NCI-H524 (cell line): ENCODE results near the gene RNF14.
"Not testable (repeated sequence)": the region's sequence is repeated elsewhere in the genome, so short reads cannot be mapped to it uniquely, and the experiment has no call there.

Experiments used
- DNase-seq, 2 experiments: peaks; one replicate each; lab custom pipeline; 2025; lab: John Stamatoyannopoulos, UW

RNF14 gene, protein sequence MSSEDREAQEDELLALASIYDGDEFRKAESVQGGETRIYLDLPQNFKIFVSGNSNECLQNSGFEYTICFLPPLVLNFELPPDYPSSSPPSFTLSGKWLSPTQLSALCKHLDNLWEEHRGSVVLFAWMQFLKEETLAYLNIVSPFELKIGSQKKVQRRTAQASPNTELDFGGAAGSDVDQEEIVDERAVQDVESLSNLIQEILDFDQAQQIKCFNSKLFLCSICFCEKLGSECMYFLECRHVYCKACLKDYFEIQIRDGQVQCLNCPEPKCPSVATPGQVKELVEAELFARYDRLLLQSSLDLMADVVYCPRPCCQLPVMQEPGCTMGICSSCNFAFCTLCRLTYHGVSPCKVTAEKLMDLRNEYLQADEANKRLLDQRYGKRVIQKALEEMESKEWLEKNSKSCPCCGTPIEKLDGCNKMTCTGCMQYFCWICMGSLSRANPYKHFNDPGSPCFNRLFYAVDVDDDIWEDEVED

DNA sequence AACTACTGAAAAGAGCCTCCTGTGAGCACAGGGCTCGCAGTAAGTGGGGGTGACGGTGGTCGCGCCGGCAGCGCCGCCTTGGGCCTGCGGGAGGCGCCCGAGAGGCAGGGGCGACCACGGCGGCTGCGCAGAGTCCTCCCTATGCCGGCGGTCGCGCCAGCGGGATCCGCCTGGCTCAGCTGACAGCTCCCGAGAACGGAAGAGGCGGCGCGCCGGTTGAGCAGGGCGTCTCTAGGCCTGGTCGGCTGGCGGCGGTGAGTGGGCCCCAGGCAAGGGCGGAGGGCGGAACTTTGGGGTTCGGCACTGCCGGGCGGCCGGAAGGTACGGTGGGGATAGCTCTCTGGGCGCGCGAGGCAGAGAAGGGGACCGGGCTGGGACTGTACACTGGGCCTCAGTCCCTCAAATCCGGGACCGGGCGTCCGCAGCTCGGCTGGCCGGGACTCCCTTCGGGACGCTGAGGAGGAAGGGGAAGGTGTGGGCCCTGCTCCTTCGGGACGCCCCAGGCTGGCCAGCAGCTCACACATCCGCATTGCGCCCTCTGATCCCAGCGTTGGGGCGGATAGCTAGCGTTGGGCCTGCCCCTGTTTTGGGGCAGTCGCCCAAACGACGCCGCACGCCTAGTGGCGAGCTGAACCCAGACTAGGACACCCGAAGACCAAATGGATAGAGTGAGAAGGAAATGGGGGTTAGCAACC, at the start of gene RNF14:
Gene RNF14 (plus strand): TSS at position 192 of the 695 bp plus-strand sequence. CDS start 4,484 bp downstream, outside the sequence.
- DNase-seq = peak; percentile 61 to 84

DNA sequence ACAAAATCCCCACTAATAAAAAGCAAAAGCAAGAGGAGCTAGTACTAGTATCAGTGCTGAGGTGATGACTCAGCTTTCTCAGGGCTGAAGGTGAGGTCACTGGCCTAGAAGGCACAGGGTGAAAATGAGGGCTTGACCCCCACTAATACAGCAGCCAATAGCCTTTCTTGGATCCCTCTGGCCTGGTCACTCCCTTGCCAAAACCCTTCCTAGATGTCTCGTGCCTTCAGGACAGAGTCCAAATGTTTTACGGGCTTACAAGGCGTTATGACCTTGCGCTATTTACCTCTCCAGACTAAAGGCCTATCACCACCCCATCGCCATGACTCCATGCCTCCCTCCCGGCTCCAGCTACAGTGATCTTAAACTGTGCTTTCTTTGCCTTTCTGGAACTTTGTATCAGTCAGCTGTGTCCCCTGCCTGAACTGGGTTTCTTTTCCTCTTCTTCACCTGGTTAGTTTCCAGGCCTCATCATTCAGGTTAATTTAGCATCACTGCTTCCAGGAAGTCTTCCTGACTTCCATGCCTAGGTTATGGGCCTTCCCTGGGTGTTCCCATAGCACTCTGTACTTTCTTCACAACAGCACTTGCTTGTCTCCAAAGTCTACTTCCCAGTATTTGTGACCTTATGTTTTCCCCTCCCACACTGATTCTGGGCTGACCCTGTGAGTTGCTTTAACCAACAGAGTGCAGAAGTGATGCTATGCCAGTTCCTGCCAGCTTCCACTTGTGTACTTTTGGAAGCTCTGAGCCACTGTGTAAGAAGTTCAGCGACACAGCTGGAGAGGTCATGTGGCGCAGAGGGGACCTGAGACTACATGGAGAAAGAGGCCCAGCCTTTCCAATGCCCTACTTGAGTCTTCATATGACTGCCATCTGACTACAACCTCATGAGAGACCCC, 49.4 kb upstream of the RNF14 start:
- no peak for DNase-seq

DNA sequence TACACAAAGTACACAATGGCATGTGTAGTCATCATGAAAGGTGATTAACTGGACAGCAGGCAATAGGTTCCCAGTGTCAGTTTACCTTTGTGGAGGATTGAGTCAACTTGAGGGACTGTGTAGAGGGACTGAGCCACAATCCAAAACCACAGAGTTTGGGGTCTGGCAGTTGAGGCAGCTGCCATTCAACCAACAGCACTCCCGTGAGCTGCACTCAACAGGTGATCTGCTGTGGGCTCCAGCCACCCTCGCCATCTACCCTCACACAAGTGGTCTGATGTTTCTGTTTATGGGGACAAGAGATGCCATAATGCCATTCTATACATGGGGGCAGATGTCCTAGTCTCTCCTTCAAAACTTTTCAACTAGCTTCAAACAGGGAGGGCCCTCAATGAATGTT, 48.1 kb upstream of the RNF14 start:
- no peak for DNase-seq

DNA sequence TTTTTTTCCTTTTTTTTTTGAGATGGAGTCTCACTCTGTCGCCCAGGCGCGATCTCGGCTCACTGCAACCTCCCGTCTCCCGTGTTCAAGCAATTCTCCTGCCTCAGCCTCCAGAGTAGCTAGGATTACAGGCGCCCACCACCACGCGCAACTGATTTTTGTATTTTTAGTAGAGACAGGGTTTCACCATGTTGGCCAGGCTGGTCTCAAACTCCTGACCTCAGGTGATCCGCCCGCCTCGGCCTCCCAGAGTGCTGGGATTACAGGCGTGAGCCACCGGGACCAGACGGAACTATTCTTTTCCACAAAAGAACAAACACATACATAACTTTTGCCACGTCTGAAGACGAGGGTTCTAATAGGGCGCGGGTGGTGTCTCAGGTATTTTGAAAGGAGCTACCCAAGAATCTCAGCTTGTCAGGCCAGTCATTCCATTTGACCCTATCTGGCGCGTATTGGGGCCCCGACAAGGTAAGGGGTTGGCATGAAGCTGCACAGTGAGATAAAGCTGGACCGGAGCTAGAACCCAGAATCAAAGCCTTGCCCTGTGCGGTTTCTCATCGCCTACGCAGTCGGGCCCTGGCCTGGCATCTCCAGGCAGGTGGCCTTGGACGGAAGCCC, 46.0 kb upstream of the RNF14 start:
- DNase-seq = not testable (repeated sequence)

DNA sequence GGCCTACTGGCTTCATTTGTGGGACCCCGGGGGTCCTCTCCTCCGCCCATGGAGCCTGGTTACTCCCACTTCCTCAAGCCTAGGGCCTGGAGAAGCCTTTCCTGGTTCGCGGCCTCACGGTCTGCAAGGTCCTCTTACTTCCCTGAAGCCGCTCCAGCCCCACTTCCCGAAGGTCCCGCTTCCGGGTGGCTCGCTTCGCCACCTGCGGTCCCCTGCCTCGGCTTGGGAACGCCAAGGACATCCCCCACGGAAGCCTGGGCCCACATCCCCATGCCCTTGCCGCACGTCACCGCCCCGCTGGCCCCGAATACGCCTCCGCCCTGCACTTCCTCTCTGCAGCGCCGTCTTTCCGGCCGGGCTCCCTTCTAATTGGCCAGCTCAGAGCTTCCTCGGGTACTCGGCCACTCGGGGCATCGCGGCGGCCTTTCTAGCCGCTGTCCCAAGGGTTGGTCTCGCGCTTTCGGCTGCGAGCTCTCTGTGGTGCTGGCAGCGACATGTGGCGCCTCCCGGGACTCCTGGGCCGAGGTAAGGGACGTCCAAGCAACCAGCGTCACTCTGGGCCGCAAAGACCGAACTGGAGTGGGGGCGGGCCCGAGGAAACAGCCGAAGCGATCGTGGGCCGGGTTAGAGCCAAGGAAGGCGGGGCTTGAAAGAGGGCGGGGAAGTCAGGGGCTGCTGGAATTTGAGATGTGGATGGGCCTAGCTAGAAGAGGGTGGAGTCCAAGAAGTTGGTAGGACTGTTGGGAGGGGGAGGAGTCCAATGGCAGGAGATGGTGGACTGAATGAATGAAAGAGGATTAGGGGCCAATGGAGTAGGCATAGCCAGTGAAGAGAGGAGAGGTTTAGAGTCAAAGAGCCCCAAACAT, 45.2 kb upstream of the RNF14 start, which contains the start of gene DELE1:
Gene DELE1 (plus strand): TSS at position 424 of the 866 bp plus-strand sequence. CDS start 71 bp downstream, at position 495.
- peak; percentile 86 to 96 for DNase-seq

DNA sequence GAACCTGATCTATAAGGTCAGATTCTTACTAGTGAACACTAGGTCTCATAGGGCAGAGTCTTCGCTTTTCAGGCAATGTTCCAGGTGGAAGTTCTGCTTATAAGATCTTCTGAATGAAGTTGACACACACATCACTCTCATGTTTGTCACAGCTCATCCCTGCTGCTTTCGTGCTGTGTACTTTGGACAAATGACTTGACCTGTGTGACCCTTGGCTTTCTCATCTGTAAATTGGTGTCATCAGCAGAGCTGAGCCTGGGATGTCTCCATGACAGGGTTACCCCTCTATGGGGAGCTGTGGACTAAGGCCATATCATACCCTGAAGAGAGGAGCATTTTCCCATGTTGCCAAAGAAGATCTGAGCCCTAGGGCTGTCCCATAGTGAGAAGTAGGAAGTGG, 42.5 kb upstream of the RNF14 start:
- no peak for DNase-seq

DNA sequence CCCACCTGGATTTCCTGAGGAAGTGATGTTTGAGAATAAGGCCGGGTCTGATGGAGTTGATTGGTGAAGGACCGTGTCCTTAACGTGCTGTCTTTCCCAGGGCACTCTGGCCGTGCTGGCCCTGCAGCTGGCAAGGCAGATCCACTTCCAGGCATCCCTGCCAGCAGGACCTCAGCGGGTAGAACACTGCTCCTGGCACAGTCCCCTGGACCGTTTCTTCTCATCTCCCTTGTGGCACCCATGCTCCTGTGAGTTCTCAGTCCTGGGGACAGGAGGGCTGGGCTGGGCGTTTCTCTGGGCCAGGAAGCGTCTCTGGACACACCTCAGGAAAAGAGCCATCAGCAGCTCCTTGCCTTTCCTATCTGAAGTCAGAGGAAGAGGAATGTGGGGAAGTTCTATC, 40.9 kb upstream of the RNF14 start:
- DNase-seq = no peak

DNA sequence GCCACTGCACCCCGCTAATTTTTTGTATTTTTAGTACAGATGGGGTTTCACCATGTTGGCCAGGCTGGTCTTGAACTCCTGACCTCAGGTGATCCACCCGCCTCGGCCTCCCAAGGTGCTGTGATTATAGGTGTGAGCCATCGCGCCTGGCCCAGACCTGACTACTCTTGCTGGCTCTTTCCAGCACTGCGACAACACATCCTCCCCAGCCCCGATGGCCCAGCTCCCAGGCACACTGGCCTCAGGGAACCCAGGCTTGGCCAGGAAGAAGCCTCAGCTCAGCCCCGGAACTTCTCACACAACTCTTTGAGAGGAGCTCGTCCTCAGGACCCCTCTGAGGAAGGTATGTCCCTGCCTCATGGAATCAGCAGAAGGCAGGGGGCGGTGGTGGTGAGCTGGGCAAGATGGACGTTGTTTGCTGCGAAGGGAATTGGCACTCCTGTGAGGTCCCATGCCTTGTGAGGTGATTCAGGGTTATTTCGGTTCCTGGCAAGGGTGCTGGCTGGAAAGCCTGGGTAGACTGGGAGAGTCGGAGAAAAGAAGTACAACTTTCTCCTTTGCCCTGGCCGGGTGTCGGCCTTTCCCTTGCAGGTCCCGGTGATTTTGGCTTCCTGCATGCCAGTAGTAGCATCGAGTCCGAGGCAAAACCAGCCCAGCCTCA, 39.4 kb upstream of the RNF14 start:
- no peak for DNase-seq

DNA sequence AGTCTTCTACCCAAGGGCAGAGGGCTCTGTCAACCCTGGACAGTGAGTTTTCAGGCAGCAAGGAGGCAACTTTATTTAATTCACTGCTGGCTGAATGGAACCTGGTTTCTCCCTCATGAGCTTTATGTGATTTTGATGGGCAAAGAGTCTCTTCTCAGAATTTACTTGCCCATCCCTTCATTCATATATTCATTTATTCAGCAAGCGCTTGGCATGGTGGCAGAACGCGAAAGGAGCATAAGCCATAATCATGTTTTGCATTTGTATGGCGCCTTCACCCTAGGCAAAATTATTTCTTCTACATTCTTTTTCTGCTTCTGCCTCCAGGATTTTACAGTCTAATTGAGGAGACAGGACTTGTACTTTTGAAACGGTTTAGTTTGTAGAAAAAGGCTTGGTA, 37.2 kb upstream of the RNF14 start:
- DNase-seq = no peak

DNA sequence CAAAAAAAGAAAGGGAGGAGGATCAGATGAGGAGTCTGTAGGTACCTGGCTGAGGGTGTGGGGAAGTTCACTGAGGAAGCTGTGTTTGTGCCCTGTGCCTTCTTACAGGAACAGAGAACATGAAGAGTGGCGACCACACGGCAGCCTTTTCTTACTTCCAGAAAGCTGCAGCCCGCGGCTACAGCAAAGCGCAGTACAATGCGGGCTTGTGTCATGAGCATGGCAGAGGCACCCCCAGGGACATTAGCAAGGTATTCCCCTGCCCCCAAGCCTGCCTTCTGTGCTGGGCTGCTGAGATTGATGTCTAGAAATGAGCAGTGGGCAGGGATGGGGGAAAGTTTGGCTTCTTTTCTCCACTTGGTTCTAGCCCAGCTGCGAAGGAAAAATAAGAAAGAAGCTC, 35.8 kb upstream of the RNF14 start:
- DNase-seq = no peak

DNA sequence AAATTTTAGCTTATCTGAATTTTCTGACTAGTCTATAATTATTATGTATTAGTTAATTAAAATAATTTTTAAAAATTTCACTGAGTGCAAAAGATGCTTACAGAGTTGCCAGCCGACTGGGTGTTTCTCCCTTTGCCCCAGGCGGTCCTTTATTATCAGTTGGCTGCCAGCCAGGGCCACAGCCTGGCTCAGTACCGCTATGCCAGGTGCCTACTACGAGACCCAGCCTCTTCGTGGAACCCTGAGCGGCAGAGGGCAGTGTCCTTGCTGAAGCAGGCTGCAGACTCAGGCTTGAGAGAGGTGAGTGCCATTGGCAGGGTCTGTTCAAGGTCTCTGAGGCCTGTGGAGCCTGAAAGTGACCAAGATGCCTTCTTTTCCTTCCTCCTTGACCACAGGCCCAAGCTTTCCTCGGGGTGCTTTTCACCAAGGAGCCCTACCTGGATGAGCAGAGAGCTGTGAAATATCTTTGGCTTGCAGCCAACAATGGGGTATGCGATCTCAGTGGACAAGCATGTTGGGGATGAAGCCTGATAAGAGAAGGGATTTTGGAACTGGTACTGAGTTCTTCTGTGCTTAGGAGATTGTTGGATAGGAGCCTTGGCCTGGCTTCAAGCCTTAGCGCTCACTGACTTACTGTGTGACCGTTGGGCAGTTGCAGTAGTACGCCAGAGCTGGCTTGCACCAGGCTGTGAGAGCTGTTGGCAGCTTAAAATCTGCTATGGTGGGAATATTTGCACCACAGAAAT, 34.6 kb upstream of the RNF14 start:
- peak in 1 of 2 experiments; percentile 56 for DNase-seq

DNA sequence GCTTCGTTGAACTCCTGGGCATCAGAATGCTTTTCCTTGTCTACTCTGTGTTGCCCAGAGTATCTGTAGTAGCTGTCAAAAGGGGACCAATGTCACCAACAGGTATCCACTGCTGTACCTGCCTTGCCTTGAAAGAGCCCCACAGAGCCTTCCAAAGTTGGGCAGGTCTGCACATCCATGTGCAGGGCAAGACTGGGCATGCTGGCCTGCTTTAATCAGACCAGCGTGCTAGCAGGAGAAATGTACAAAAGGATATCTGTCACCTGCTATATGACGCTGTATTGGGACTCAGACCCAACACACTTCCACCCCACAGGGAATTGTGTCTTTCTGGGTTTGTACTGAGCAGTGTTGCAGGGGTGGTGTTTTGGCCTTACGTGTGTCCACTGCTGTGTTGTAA, 33.4 kb upstream of the RNF14 start:
- DNase-seq = no peak

DNA sequence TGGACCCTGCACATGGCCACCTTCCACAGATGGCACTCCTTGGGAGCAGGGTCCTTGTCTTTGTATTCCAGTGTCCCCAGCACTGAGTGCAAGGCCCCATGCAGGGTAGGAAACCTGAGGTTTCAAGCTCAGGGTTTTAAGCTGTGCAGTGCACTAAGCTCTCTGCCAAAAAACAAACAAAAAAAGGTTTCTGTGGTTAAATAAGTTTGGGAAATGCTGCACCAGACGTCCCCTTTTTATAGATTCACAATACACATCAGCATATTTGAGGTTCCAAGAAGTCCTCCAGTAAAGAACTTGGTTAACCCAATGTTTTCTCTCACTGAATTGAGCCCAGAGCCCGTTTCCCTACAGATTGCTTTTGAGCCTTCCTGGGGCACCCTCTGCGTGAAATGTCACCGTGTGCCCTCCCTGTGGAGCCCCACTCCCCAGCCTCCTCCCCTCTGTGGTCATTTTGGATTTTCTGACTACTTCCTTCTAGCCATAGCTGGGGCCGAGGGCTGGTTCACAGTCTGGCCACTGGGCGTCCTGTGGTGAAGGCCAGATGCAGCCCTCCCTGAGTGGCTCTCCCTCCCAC, 28.1 kb upstream of the RNF14 start:
- DNase-seq = no peak

DNA sequence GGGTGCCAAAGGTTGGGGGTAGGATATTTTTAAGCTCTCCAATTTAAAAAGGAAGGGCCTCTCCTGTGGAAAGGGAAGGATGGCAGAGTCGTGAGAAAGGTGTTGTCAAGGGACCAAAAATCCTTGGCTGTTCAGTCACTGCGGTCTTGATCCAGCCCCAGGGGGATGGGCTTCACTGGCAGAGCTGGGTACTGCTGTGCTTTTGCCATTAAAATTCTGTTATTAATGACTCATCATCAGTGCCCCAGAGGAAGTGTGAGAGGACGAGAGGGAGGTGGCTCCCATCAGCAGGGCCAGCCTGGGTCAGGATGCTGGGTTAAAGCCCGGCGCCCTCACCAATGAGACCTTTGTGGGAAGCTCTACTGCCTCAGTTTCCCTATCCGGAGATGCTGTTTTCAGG, 27.6 kb upstream of the RNF14 start:
- DNase-seq = no peak

DNA sequence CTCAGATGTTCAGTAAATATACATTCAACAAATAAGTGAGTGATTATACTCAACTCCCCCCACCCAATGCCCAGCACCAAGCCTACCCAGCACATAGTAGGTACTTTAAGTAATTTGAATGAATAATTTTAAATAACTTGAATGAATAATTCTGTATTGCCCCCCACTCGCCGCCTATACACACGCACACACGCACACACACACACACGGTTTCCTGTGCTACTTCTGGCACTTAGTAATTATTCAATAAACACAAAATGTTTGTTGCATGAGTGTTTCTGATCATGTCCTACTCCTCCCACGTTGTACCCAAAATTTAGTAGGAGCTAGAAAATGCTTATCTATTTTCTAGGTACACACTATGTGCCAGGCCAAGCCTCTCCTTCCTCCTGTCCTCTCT, 27.1 kb upstream of the RNF14 start:
- DNase-seq = no peak

DNA sequence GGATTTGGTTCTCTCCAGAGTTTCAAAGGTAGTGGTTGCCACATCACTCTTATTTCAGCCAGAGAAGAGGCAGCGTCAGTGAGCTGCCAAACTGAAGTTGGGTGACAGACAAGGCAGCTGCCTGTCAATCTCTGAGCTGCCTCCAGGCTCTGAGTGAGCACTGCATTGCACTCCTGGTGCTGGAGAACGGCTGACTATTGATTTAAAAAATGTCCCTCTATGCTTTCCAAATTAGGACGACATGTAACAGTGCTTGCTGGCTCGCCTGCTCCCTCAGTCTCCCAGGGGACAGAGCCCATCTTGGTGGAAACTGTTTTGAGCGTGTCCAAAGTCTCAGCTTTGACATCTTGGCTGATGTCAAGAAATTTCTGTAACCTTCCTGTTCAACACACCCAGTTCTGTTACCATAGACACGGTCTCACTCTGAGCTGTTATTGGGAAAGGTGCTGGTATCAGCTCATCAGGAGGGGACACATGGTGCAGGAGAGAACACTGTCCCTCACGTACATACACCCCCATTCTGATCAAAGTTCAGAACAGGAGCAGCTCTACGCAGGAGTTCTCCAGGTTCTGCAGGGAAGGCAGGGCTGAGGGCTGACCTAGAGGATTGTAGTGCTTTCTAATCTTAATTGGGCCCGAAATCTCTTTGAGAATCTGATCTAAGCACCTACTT, 26.6 kb upstream of the RNF14 start:
- DNase-seq = no peak

DNA sequence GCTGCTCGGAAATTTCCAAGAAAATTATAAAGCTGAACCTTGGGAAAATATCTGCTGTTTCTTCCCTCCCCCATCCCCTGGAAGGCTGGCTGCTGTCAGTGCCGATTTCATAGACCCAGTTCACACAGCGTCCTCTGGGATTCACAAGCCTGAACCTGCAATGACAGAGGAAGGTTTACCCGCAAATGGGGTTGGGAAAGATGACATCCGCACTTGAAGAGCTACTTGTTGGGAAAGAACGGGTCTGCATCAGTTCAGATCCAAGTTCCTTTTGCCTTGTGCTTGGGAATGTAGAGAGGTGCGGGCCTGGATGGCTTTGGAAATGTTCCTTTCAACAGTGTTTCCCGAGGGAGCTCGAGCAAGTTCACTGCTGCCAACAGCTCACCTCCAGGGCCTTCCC, 24.8 kb upstream of the RNF14 start:
- DNase-seq = no peak

DNA sequence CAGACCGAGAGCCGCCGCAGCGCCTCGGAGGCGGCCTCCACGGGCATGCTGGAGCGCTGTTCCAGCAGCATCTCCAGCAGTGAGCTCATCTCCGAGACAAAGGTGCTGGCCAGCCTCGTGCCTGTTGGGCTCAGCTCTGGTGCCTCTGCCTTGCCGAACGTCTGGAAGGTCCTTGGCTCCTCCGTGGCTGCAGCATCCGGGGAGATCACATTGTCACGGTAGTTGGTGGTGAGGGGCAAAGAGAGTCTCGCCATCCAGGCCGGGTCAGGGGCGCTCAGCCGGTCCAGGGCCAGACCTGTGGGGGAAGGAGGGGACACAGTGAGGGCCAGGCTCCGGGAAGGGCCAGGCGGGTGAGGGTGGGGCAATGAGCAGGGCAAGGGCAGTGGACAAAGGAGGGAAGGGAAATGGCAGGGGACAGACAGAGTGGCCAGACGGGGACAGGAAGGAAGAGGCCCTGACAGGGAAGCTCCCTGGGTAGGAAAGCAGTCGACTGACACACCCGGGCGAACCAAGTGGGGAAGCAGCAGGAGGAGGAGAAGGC, 23.3 kb upstream of the RNF14 start:
- DNase-seq = no peak
